Activated CD4-positive, alpha-beta memory T cell treated with anti-CD3 and anti-CD28 coated beads, Interleukin-2, amount 10 ng/mL, durations not matched to agents 7 days and 5 days (primary cell): ENCODE data around the gene ATF4. TPM values are rescaled to one million over a fixed set of nuclear protein-coding genes. Genes with fewer than 3 reads are reported as not detected.

ENCODE experiments used
- CTCF ChIA-PET: fragments of 350-600 bp; sonication (Branson Sonifier 250); formaldehyde crosslinking; loops from one replicate; lab custom pipeline; 2021; ENCODE audit warnings: antibody characterized with exemption, inconsistent platforms; lab: Charles Lee
- POLR2A ChIA-PET: fragments of 350-600 bp; sonication (Branson Sonifier 250); formaldehyde crosslinking; loops from one replicate; lab custom pipeline; 2021; ENCODE audit warnings: antibody characterized with exemption; lab: Charles Lee
- DNase-seq: peaks from one replicate; pipeline ENCODE4 v3.0.0-alpha.2; 2020
- H3K27ac Mint-ChIP-seq: one replicate; pipeline ENCODE4 v1.8.0; 2021; ENCODE audit warnings: mild to moderate bottlenecking, mixed read lengths
- H3K27me3 Mint-ChIP-seq: one replicate; pipeline ENCODE4 v1.8.0; 2021; ENCODE audit warnings: mixed read lengths
- H3K36me3 Mint-ChIP-seq: one replicate; pipeline ENCODE4 v1.8.0; 2021; ENCODE audit warnings: low read depth, mixed read lengths
- H3K4me1 Mint-ChIP-seq: one replicate; pipeline ENCODE4 v1.8.0; 2021; ENCODE audit warnings: mixed read lengths
- H3K4me3 Mint-ChIP-seq: one replicate; pipeline ENCODE4 v1.8.0; 2021; ENCODE audit warnings: mild to moderate bottlenecking, mixed read lengths
- H3K9me3 Mint-ChIP-seq: one replicate; pipeline ENCODE4 v1.8.0; 2021; ENCODE audit warnings: mixed read lengths
- total RNA-seq, 2 experiments: library from RNA; stranded (reverse); gene quantifications; one replicate each; pipeline ENCODE4 v1.2.3, GENCODE V29; 2021

The ATF4 gene
- total RNA-seq, 2 experiments from 2014 or later, result 456 to 460 TPM

GRCh38 chr22:39558254-39558727, 37.9 kb downstream of the ATF4 start:
- Mint-ChIP-seq H3K36me3 (no peaks in the 10 kb centered on the region), H3K4me3 (no peak overlapping the region), H3K9me3 (no peaks in the 10 kb centered on the region), H3K27ac (no peak overlapping the region), H3K27me3 (peaks cover 48% of the 10 kb centered on the region), H3K4me1 (peaks cover 7% of the 10 kb centered on the region)
- CTCF ChIA-PET, result interaction anchor here (0.8 to 1.9 kb wide), 2 partner anchors 9 to 478 kb away, joined by 3 to 6 read pairs; no protein-coding TSS in a partner anchor
- POLR2A ChIA-PET, result no interaction called here
- DNase-seq, result no peak

- Mint-ChIP-seq H3K27me3 (peaks cover 47% of the 10 kb centered on the region), H3K9me3 (no peaks in the 10 kb centered on the region), H3K36me3 (no peaks in the 10 kb centered on the region), H3K4me3 (no peak overlapping the region), H3K4me1 (peaks cover 7% of the 10 kb centered on the region), H3K27ac (no peak overlapping the region)
- no peak for DNase-seq
- ChIA-PET POLR2A (no interaction called here), CTCF (interaction anchor here (0.7 to 0.8 kb wide), 2 partner anchors 13 to 477 kb away, joined by 3 read pairs; no protein-coding TSS in a partner anchor)
These were observed 38.6 kb downstream of the ATF4 start for GRCh38 chr22:39558950-39559349.

GRCh38 chr22:39559456-39560105, 39.2 kb downstream of the ATF4 start:
- ChIA-PET CTCF (interaction anchor here (0.7 to 1.2 kb wide), 2 partner anchors 14 to 462 kb away, joined by 3 read pairs; no protein-coding TSS in a partner anchor), POLR2A (no interaction called here)
- Mint-ChIP-seq H3K9me3 (no peaks in the 10 kb centered on the region), H3K36me3 (no peaks in the 10 kb centered on the region), H3K4me3 (no peak overlapping the region), H3K4me1 (peaks cover 7% of the 10 kb centered on the region), H3K27ac (no peak overlapping the region), H3K27me3 (peaks cover 44% of the 10 kb centered on the region)
- DNase-seq, result no peak

- H3K4me3 Mint-ChIP-seq, result no peak overlapping the region
- H3K27me3 Mint-ChIP-seq, result peaks cover 44% of the 10 kb centered on the region
- ChIA-PET POLR2A (no interaction called here), CTCF (interaction anchor here (1.2 kb wide), 1 partner anchor 462 kb away, joined by 3 read pairs; no protein-coding TSS in a partner anchor)
- no peaks in the 10 kb centered on the region for H3K36me3 Mint-ChIP-seq
- H3K27ac Mint-ChIP-seq, result no peak overlapping the region
- H3K9me3 Mint-ChIP-seq, result no peaks in the 10 kb centered on the region
- no peak for DNase-seq
- peaks cover 7% of the 10 kb centered on the region for H3K4me1 Mint-ChIP-seq
These were observed 39.8 kb downstream of the ATF4 start for GRCh38 chr22:39560127-39560526.

GRCh38 chr22:39562839-39563489, 42.6 kb downstream of the ATF4 start:
- ChIA-PET POLR2A (interaction anchor here (1.2 kb wide), 1 partner anchor 13 kb away, joined by 3 read pairs; no protein-coding TSS in a partner anchor), CTCF (interaction anchor here (1.3 kb wide), 1 partner anchor 470 kb away, joined by 3 read pairs; no protein-coding TSS in a partner anchor)
- Mint-ChIP-seq H3K27ac (no peak overlapping the region), H3K4me3 (no peak overlapping the region), H3K9me3 (peaks cover 6% of the 10 kb centered on the region), H3K36me3 (peaks cover 6% of the 10 kb centered on the region), H3K4me1 (peaks cover 18% of the 10 kb centered on the region), H3K27me3 (peaks cover 26% of the 10 kb centered on the region)
- DNase-seq, result no peak

- Mint-ChIP-seq H3K27me3 (peaks cover 20% of the 10 kb centered on the region), H3K27ac (no peak overlapping the region), H3K4me1 (peaks cover 20% of the 10 kb centered on the region), H3K9me3 (peaks cover 6% of the 10 kb centered on the region), H3K36me3 (peaks cover 6% of the 10 kb centered on the region), H3K4me3 (no peak overlapping the region)
- ChIA-PET POLR2A (no interaction called here), CTCF (no interaction called here)
- DNase-seq, result no peak
These were observed 43.4 kb downstream of the ATF4 start for GRCh38 chr22:39563571-39564428.

- peaks cover 5% of the 10 kb centered on the region for H3K27me3 Mint-ChIP-seq
These were observed 45.1 kb downstream of the ATF4 start for GRCh38 chr22:39565414-39565944.

GRCh38 chr22:39567135-39567946, 47.0 kb downstream of the ATF4 start:
- peaks cover 6% of the 10 kb centered on the region for H3K36me3 Mint-ChIP-seq
- peaks cover 4% of the 10 kb centered on the region for H3K27me3 Mint-ChIP-seq
- peaks cover 20% of the 10 kb centered on the region for H3K4me1 Mint-ChIP-seq
- CTCF ChIA-PET, result interaction anchor here (0.7 to 1.7 kb wide), 10 partner anchors 8 to 460 kb away, joined by 3 to 6 read pairs (median 3); no protein-coding TSS in a partner anchor
- H3K9me3 Mint-ChIP-seq, result peaks cover 6% of the 10 kb centered on the region
- no peak overlapping the region for H3K4me3 Mint-ChIP-seq
- DNase-seq, result peak; percentile 64
- H3K27ac Mint-ChIP-seq, result peak overlapping the region; percentile 48
- POLR2A ChIA-PET, result interaction anchor here (1.0 to 1.8 kb wide), 3 partner anchors 12 to 370 kb away, joined by 3 to 6 read pairs (median 3); no protein-coding TSS in a partner anchor

More at GRCh38 chr22:39565414-39565944, 45.1 kb downstream of the ATF4 start:
- Mint-ChIP-seq H3K36me3 (peaks cover 6% of the 10 kb centered on the region), H3K4me3 (no peak overlapping the region), H3K27ac (no peak overlapping the region), H3K4me1 (peaks cover 20% of the 10 kb centered on the region), H3K9me3 (peaks cover 6% of the 10 kb centered on the region)
- ChIA-PET CTCF (no interaction called here), POLR2A (no interaction called here)
- DNase-seq, result no peak

- POLR2A ChIA-PET, result no interaction called here
- Mint-ChIP-seq H3K4me3 (no peak overlapping the region), H3K9me3 (peaks cover 6% of the 10 kb centered on the region), H3K36me3 (peaks cover 6% of the 10 kb centered on the region), H3K27me3 (peaks cover 4% of the 10 kb centered on the region), H3K4me1 (peaks cover 20% of the 10 kb centered on the region), H3K27ac (no peak overlapping the region)
- CTCF ChIA-PET, result no interaction called here
- no peak for DNase-seq
These were observed 48.1 kb downstream of the ATF4 start for GRCh38 chr22:39568278-39568981.

GRCh38 chr22:39569066-39569465, 48.7 kb downstream of the ATF4 start:
- no peak overlapping the region for H3K4me3 Mint-ChIP-seq
- no peak overlapping the region for H3K27ac Mint-ChIP-seq
- no peak for DNase-seq
- ChIA-PET POLR2A (no interaction called here), CTCF (interaction anchor here (2.2 kb wide), 1 partner anchor 456 kb away, joined by 7 read pairs; no protein-coding TSS in a partner anchor)
- peaks cover 6% of the 10 kb centered on the region for H3K36me3 Mint-ChIP-seq
- peaks cover 4% of the 10 kb centered on the region for H3K27me3 Mint-ChIP-seq
- peaks cover 20% of the 10 kb centered on the region for H3K4me1 Mint-ChIP-seq
- H3K9me3 Mint-ChIP-seq, result peaks cover 6% of the 10 kb centered on the region

- Mint-ChIP-seq H3K9me3 (peaks cover 6% of the 10 kb centered on the region), H3K27ac (no peak overlapping the region), H3K27me3 (peaks cover 4% of the 10 kb centered on the region), H3K36me3 (peaks cover 6% of the 10 kb centered on the region), H3K4me1 (peaks cover 20% of the 10 kb centered on the region), H3K4me3 (no peak overlapping the region)
- no peak for DNase-seq
- CTCF ChIA-PET, result interaction anchor here (2.2 kb wide), 1 partner anchor 454 kb away, joined by 7 read pairs; no protein-coding TSS in a partner anchor
- POLR2A ChIA-PET, result no interaction called here
These were observed 49.9 kb downstream of the ATF4 start for GRCh38 chr22:39570226-39570625.
